ENCODE data around the gene POP5.

Gene POP5

DNA sequence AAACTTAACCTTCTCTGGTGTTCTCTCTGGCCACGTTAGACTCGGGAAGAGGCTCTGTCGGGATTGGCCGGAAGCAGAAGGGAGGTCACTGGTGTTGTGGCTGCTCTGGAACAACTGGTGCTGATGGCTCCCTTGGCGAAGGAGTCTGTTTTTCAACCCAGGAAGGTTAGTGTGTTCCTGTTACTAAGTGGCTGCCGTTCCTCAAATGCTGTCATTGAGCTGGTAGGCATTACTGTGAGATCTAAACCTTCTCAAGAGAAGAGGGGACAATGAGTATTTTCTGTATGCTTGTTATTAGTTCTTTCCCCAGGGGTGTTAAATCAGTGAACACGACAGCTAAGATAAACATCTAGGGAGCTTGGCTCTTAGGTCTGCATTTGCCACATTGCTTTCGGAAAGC lies 18.3 kb downstream of the POP5 start:
- Histone ChIP-seq H3K27ac (ENCODE audit: low read depth, low read length) (no peak overlapping the region), H3K27me3 (ENCODE audit: control insufficient read depth, insufficient read depth, low read length) (no peaks in the 10 kb centered on the region), H3K9ac (ENCODE audit: low read length) (no peak overlapping the region), H3K36me3 (ENCODE audit: control insufficient read depth, insufficient read depth, low read length) (peaks cover 89% of the 10 kb centered on the region), H3K9me3 (ENCODE audit: control insufficient read depth, insufficient read depth, low read depth, low read length) (no peaks in the 10 kb centered on the region), H3K4me1 (ENCODE audit: control insufficient read depth, insufficient read depth, low read length) (no peaks in the 10 kb centered on the region), H3K4me3 (ENCODE audit: low read depth, low read length) (no peak overlapping the region)

DNA sequence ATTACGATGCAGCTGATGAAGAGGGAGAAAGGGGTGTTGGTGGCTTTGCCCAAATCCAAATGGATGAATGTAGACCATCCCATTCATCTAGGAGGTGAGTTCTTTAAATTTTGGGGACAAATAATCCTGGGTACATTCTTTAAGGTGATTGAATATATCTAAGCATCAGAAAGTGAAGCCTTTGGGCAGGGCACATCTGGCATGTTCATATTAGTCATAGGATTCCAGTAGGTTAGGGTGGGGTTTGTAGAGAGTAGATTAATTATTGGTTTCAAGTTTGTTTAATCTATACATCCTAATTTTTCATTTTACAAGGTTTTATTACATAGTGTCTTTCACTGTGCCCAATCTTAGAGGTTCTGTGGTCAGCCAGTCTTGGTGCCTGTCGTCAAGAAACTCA lies 23.6 kb downstream of the POP5 start:
- Histone ChIP-seq H3K9me3 (ENCODE audit: control insufficient read depth, insufficient read depth, low read depth, low read length) (no peaks in the 10 kb centered on the region), H3K9ac (ENCODE audit: low read length) (no peak overlapping the region), H3K27me3 (ENCODE audit: control insufficient read depth, insufficient read depth, low read length) (no peaks in the 10 kb centered on the region), H3K36me3 (ENCODE audit: control insufficient read depth, insufficient read depth, low read length) (peaks cover 76% of the 10 kb centered on the region), H3K4me1 (ENCODE audit: control insufficient read depth, insufficient read depth, low read length) (no peaks in the 10 kb centered on the region), H3K4me3 (ENCODE audit: low read depth, low read length) (no peak overlapping the region), H3K27ac (ENCODE audit: low read depth, low read length) (no peak overlapping the region)

DNA sequence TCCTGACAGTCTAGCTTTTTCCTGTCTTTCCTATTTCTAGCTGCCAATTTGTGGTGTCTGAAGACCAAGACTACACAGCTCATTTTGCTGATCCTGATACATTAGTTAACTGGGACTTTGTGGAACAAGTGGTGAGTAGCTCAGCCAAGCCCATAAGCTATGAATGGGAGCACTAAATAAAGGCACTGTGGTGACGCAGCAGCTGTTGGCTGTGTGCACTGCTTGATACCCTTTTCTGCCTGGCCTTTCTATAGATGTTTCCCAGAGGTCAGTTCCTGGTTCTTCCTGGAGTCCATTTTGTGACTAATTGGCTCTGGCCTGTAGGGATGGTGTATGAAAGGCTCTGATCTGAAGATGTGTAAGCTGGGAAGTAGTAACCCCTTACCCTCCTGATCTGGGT lies 26.5 kb downstream of the POP5 start:
- no peak overlapping the region for H3K4me3 ChIP-seq (ENCODE audit: low read depth, low read length)
- no peak overlapping the region for H3K9ac ChIP-seq (ENCODE audit: low read length)
- no peaks in the 10 kb centered on the region for H3K27me3 ChIP-seq (ENCODE audit: control insufficient read depth, insufficient read depth, low read length)
- peaks cover 70% of the 10 kb centered on the region for H3K36me3 ChIP-seq (ENCODE audit: control insufficient read depth, insufficient read depth, low read length)
- no peaks in the 10 kb centered on the region for H3K9me3 ChIP-seq (ENCODE audit: control insufficient read depth, insufficient read depth, low read depth, low read length)
- H3K27ac ChIP-seq (ENCODE audit: low read depth, low read length): no peak overlapping the region
- H3K4me1 ChIP-seq (ENCODE audit: control insufficient read depth, insufficient read depth, low read length): no peaks in the 10 kb centered on the region

DNA sequence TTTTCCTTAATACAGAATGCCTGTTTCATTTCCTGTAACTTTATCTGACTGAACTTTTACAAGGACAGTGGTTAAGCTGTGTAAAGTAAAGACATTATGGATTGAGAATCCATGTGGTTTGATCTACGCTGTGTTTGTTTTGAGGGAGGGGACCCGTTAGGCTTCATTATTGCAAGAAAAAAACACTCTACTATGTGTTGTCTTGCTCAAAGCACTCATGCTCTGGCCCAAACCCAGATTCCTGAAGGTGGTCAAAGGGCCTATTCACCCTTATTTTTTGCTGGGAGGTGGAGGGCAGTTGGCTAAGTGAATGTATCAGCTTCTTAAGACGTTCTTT lies 35.2 kb downstream of the POP5 start:
- H3K9me3 ChIP-seq (ENCODE audit: control insufficient read depth, insufficient read depth, low read depth, low read length): no peaks in the 10 kb centered on the region
- H3K4me1 ChIP-seq (ENCODE audit: control insufficient read depth, insufficient read depth, low read length): no peaks in the 10 kb centered on the region
- peaks cover 66% of the 10 kb centered on the region for H3K36me3 ChIP-seq (ENCODE audit: control insufficient read depth, insufficient read depth, low read length)
- no peak overlapping the region for H3K27ac ChIP-seq (ENCODE audit: low read depth, low read length)
- no peaks in the 10 kb centered on the region for H3K27me3 ChIP-seq (ENCODE audit: control insufficient read depth, insufficient read depth, low read length)
- H3K4me3 ChIP-seq (ENCODE audit: low read depth, low read length): no peak overlapping the region
- no peak overlapping the region for H3K9ac ChIP-seq (ENCODE audit: low read length)

DNA sequence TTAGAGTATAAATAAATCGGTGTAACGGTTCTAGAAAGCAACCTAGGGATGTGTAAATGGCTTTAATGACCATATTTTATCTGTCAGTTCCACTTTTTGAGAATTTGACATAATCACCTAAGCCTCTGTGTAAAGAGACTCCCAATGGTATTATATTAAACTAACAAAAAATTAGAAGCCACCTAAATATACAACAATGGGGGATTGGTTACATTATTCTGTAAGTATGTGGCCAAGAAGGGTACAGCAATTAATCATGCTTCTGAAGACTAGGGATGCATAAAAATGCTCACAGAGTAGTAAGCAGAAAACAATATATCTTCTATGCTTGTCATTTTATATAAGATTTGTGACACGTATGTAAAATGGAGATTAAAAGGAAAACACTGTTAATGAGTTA lies 36.5 kb downstream of the POP5 start:
- Histone ChIP-seq H3K4me3 (ENCODE audit: low read depth, low read length) (no peak overlapping the region), H3K9me3 (ENCODE audit: control insufficient read depth, insufficient read depth, low read depth, low read length) (no peaks in the 10 kb centered on the region), H3K36me3 (ENCODE audit: control insufficient read depth, insufficient read depth, low read length) (peaks cover 63% of the 10 kb centered on the region), H3K9ac (ENCODE audit: low read length) (no peak overlapping the region), H3K27ac (ENCODE audit: low read depth, low read length) (no peak overlapping the region), H3K4me1 (ENCODE audit: control insufficient read depth, insufficient read depth, low read length) (no peaks in the 10 kb centered on the region), H3K27me3 (ENCODE audit: control insufficient read depth, insufficient read depth, low read length) (no peaks in the 10 kb centered on the region)

DNA sequence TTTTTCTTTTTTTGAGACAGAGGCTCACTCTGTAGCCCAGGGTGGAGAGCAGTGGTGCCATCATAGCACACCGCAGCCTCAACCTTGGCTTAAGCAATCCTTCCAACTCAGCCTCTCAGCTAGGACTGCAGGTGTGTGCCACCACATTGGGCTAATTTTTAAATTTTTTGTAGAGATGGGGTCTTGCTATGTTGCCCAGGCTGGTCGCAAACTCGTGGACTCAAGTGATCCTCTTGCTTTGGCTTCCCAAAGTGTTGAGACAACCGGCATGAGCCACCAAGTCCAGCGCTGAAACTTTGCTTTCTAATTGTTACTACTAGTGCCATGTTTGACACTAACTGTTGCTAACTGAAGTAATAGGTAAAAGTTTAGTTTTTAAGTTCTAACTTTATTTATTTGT lies 39.0 kb downstream of the POP5 start:
- no peak overlapping the region for H3K4me3 ChIP-seq (ENCODE audit: low read depth, low read length)
- H3K4me1 ChIP-seq (ENCODE audit: control insufficient read depth, insufficient read depth, low read length): peaks cover 10% of the 10 kb centered on the region; the same call in 1 of the 2 replicates
- H3K27me3 ChIP-seq (ENCODE audit: control insufficient read depth, insufficient read depth, low read length): no peaks in the 10 kb centered on the region
- no peaks in the 10 kb centered on the region for H3K9me3 ChIP-seq (ENCODE audit: control insufficient read depth, insufficient read depth, low read depth, low read length)
- H3K27ac ChIP-seq (ENCODE audit: low read depth, low read length): no peak overlapping the region
- no peak overlapping the region for H3K9ac ChIP-seq (ENCODE audit: low read length)
- H3K36me3 ChIP-seq (ENCODE audit: control insufficient read depth, insufficient read depth, low read length): peaks cover 44% of the 10 kb centered on the region

DNA sequence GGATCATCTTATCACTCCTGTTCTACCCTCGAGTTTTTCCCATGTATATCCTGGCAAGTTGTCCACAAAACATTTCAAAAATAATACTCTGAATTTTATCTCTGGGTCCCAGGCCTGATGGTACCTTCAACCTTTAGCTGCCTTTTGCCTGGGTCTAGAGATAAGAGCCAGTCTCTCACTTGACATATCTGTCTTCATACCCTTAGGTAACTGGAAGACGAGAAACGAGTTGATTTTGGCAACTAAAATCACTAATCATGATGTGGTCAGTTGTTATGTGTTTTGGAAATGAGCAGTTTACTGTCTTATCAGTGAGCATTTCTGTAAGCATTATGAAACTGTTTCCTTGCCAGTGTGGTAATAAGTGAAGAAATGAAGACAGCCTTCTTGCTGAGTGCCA lies 40.8 kb downstream of the POP5 start:
- Histone ChIP-seq H3K4me3 (ENCODE audit: low read depth, low read length) (no peak overlapping the region), H3K9ac (ENCODE audit: low read length) (no peak overlapping the region), H3K9me3 (ENCODE audit: control insufficient read depth, insufficient read depth, low read depth, low read length) (no peaks in the 10 kb centered on the region), H3K27ac (ENCODE audit: low read depth, low read length) (no peak overlapping the region), H3K27me3 (ENCODE audit: control insufficient read depth, insufficient read depth, low read length) (no peaks in the 10 kb centered on the region), H3K4me1 (ENCODE audit: control insufficient read depth, insufficient read depth, low read length) (peaks cover 23% of the 10 kb centered on the region), H3K36me3 (ENCODE audit: control insufficient read depth, insufficient read depth, low read length) (peaks cover 37% of the 10 kb centered on the region)

DNA sequence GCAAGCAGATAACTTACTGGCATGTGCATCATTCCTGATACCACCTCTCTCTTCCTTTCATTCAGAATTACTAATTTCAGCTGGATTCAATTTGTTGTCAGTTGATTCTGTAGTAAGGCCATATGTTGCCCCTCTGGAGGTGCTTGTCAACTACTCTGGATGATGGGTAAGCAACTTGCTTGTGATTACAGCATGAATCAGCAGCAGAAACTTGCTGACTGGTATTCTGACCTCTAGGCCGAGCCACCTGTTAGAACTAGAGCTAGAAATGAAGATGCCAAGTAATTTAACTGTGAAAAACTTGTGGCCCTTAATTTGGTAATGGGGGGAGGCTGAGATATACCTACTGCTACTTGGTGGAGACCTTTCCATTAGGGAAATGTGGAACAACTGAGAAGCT lies 41.9 kb downstream of the POP5 start:
- H3K27me3 ChIP-seq (ENCODE audit: control insufficient read depth, insufficient read depth, low read length): no peaks in the 10 kb centered on the region
- H3K4me1 ChIP-seq (ENCODE audit: control insufficient read depth, insufficient read depth, low read length): peaks cover 23% of the 10 kb centered on the region
- H3K9ac ChIP-seq (ENCODE audit: low read length): no peak overlapping the region
- H3K36me3 ChIP-seq (ENCODE audit: control insufficient read depth, insufficient read depth, low read length): peaks cover 31% of the 10 kb centered on the region
- no peak overlapping the region for H3K27ac ChIP-seq (ENCODE audit: low read depth, low read length)
- H3K4me3 ChIP-seq (ENCODE audit: low read depth, low read length): no peak overlapping the region
- no peaks in the 10 kb centered on the region for H3K9me3 ChIP-seq (ENCODE audit: control insufficient read depth, insufficient read depth, low read depth, low read length)

DNA sequence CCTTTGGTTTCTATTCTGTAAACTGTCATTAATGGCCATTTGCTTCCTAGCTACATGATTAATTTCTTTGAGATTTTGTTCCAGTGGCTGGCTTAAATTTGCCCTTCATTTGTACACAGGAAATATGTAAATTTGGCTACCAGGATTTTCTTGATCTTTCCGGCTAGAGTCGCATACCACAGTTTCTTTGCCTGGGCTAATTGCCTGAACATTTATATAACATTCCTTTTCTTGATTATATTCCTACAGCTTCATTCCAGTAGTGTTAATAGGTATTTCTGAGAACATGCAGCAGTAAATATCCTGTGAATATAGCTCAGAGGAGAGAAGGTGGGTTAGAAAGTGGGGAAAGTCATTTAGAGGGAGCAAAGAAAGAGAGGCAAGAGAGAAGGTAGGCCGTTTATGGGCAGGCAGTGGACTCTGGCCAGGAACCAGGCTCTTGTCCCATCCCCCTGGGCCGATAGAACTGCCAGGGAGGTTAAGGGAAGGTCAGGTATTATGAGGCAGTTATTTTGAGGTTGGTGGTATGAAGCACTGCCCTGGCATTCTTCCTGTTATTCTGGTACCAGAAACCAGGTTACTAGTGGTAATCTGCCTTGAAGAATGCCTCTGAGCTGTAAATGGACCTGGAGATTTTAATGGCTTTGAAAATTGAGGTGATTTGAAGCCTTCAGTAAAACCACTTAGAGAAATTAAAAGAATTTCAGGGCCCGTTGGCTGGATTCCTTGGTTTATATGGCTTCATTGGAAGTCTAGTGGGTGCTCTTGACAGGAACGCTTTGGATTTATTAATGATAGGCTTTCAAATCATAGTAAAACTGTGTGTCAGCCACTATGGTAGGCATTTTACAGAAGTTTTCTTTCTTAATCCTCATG lies 42.7 kb downstream of the POP5 start:
- H3K27me3 ChIP-seq (ENCODE audit: control insufficient read depth, insufficient read depth, low read length): no peaks in the 10 kb centered on the region
- H3K36me3 ChIP-seq (ENCODE audit: control insufficient read depth, insufficient read depth, low read length): peaks cover 27% of the 10 kb centered on the region
- no peaks in the 10 kb centered on the region for H3K9me3 ChIP-seq (ENCODE audit: control insufficient read depth, insufficient read depth, low read depth, low read length)
- peaks cover 23% of the 10 kb centered on the region for H3K4me1 ChIP-seq (ENCODE audit: control insufficient read depth, insufficient read depth, low read length)
- H3K9ac ChIP-seq (ENCODE audit: low read length): no peak overlapping the region
- no peak overlapping the region for H3K4me3 ChIP-seq (ENCODE audit: low read depth, low read length)
- H3K27ac ChIP-seq (ENCODE audit: low read depth, low read length): no peak overlapping the region

DNA sequence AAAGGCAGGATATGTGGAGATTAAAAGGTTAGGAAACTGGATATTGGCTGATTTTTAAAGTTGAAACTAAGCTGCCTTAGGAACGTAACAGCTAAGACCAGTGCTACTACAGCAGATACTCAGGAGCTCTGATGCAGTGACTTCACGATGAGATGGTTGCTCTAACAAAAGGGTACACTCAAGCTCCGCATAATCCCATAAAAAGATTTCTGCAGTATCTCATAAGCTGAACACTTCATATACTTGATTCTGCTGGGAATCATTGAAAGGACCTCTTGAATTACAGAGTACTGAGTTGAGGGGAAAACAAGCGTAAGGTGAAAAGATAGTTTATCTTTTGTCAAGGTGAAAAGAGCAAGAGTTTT lies 43.4 kb downstream of the POP5 start:
- no peak overlapping the region for H3K9ac ChIP-seq (ENCODE audit: low read length)
- H3K36me3 ChIP-seq (ENCODE audit: control insufficient read depth, insufficient read depth, low read length): peaks cover 27% of the 10 kb centered on the region
- H3K4me3 ChIP-seq (ENCODE audit: low read depth, low read length): no peak overlapping the region
- H3K4me1 ChIP-seq (ENCODE audit: control insufficient read depth, insufficient read depth, low read length): peaks cover 23% of the 10 kb centered on the region
- H3K27me3 ChIP-seq (ENCODE audit: control insufficient read depth, insufficient read depth, low read length): no peaks in the 10 kb centered on the region
- H3K27ac ChIP-seq (ENCODE audit: low read depth, low read length): no peak overlapping the region
- H3K9me3 ChIP-seq (ENCODE audit: control insufficient read depth, insufficient read depth, low read depth, low read length): no peaks in the 10 kb centered on the region

DNA sequence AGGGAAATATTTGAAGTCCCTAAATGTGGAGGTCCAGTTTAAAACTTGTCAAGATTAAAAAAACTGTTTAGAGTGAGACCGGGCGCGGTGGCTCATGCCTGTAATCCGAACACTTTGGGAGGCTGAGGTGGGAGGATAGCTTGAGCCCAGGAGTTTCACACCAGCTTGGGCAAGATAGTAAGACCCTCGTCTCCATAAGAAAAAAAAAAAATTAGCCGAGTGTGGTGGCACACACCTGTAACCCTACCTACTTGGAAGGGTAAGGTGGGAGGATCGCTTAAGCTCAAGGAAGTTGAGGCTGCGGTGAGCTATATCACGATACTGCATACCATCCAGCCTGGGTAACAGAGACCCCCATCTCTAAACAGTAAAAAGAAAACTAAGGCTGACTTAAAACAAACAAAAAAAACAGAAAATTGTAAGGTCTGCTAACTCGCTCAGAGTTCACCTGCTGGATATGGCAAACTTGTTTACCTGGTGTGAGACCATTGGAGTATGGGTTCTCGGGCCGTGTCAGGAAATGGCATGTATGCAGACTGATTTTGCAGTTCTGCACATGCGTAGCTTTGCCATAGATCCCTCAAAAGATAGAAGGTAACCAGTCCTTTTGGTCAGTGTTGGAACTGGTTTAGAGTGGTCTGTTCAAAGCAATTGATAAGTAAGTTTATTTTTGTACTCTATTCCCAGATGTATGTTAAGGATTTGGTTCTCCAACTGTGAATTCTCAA lies 45.0 kb downstream of the POP5 start:
- Histone ChIP-seq H3K9ac (ENCODE audit: low read length) (no peak overlapping the region), H3K9me3 (ENCODE audit: control insufficient read depth, insufficient read depth, low read depth, low read length) (no peaks in the 10 kb centered on the region), H3K27me3 (ENCODE audit: control insufficient read depth, insufficient read depth, low read length) (no peaks in the 10 kb centered on the region), H3K4me1 (ENCODE audit: control insufficient read depth, insufficient read depth, low read length) (peaks cover 23% of the 10 kb centered on the region), H3K27ac (ENCODE audit: low read depth, low read length) (no peak overlapping the region), H3K4me3 (ENCODE audit: low read depth, low read length) (peak overlapping the region; percentile 91), H3K36me3 (ENCODE audit: control insufficient read depth, insufficient read depth, low read length) (peaks cover 21% of the 10 kb centered on the region)

Measured in HUES6 (cell line).